H9 (cell line): ENCODE results near the gene PPM1H. TPM values are rescaled to one million over a fixed set of nuclear protein-coding genes. Genes with fewer than 3 reads are reported as not detected.

ENCODE experiments used
- DNase-seq: peaks from one replicate; pipeline ENCODE4 v3.0.0-alpha.2; 2017
- H2AFZ ChIP-seq: one replicate; pipeline ENCODE4 v1.6.1; 2013; ENCODE audit warnings: mild to moderate bottlenecking, low read length, control low read depth, moderate library complexity
- H2AK5ac ChIP-seq: 2 replicates; pipeline ENCODE4 v1.6.1; 2013; ENCODE audit warnings: low read length, control low read depth, mixed read lengths; ENCODE audit not compliant: insufficient read length
- H2BK120ac ChIP-seq: one replicate; pipeline ENCODE4 v1.6.1; 2013; ENCODE audit warnings: low read depth, mild to moderate bottlenecking, low read length, control low read depth, inconsistent platforms; ENCODE audit not compliant: poor library complexity, severe bottlenecking
- H2BK12ac ChIP-seq: 2 replicates; pipeline ENCODE4 v1.6.1; 2013; ENCODE audit warnings: low read length, control low read depth, mixed read lengths, low read depth; ENCODE audit not compliant: insufficient read length
- H2BK15ac ChIP-seq: 2 replicates; pipeline ENCODE4 v1.6.1; 2013; ENCODE audit warnings: low read depth, low read length, control low read depth
- H2BK20ac ChIP-seq: one replicate; pipeline ENCODE4 v1.6.1; 2013; ENCODE audit warnings: low read depth, mild to moderate bottlenecking, low read length, control low read depth, inconsistent platforms; ENCODE audit not compliant: poor library complexity, severe bottlenecking
- H2BK5ac ChIP-seq: 2 replicates; pipeline ENCODE4 v1.6.1; 2013; ENCODE audit warnings: low read length, control low read depth, mixed read lengths; ENCODE audit not compliant: insufficient read length
- H3K14ac ChIP-seq: 2 replicates; pipeline ENCODE4 v1.6.1; 2013; ENCODE audit warnings: low read length, control low read depth; ENCODE audit not compliant: insufficient read depth
- H3K18ac ChIP-seq: 2 replicates; pipeline ENCODE4 v1.6.1; 2013; ENCODE audit warnings: low read depth, mild to moderate bottlenecking, mixed read lengths, low read length, control low read depth; ENCODE audit not compliant: insufficient read length
- H3K23ac ChIP-seq: 2 replicates; pipeline ENCODE4 v1.6.1; 2013; ENCODE audit warnings: low read length, control low read depth, mixed read lengths, low read depth; ENCODE audit not compliant: insufficient read length
- H3K23me2 ChIP-seq: 2 replicates; pipeline ENCODE4 v1.6.1; 2013; ENCODE audit warnings: low read depth, mild to moderate bottlenecking, mixed read lengths, low read length, control low read depth; ENCODE audit not compliant: insufficient read length, poor library complexity, severe bottlenecking
- H3K27ac ChIP-seq: 2 replicates; pipeline ENCODE4 v1.5.1; 2013; ENCODE audit warnings: low read length, control low read depth, mixed read lengths, low read depth; ENCODE audit not compliant: insufficient read length
- H3K27me3 ChIP-seq: 2 replicates; pipeline ENCODE4 v1.6.1; 2013; ENCODE audit warnings: low read length, control low read depth, inconsistent platforms; ENCODE audit not compliant: insufficient read depth
- H3K4ac ChIP-seq: 2 replicates; pipeline ENCODE4 v1.6.1; 2013; ENCODE audit warnings: low read depth, mild to moderate bottlenecking, control low read depth, inconsistent platforms, low read length, moderate library complexity
- H3K4me1 ChIP-seq: 2 replicates; pipeline ENCODE4 v1.6.1; 2013; ENCODE audit warnings: low read length, control low read depth, inconsistent platforms; ENCODE audit not compliant: insufficient read depth
- H3K4me2 ChIP-seq: 2 replicates; pipeline ENCODE4 v1.6.1; 2013; ENCODE audit warnings: low read length, control low read depth, mixed read lengths; ENCODE audit not compliant: insufficient read length, insufficient read depth
- H3K56ac ChIP-seq: 2 replicates; pipeline ENCODE4 v1.6.1; 2013; ENCODE audit warnings: low read depth, mild to moderate bottlenecking, mixed read lengths, low read length, control low read depth; ENCODE audit not compliant: insufficient read length
- H3K79me1 ChIP-seq: 2 replicates; pipeline ENCODE4 v1.6.1; 2013; ENCODE audit warnings: low read depth, mild to moderate bottlenecking, moderate library complexity, low read length, control low read depth, inconsistent platforms; ENCODE audit not compliant: insufficient read depth, poor library complexity, severe bottlenecking
- H3K79me2 ChIP-seq: 2 replicates; pipeline ENCODE4 v1.6.1; 2013; ENCODE audit warnings: low read length, control low read depth, inconsistent platforms; ENCODE audit not compliant: insufficient read depth
- H3K9ac ChIP-seq: 2 replicates; pipeline ENCODE4 v1.6.1; 2013; ENCODE audit warnings: low read length, control low read depth, mixed read lengths; ENCODE audit not compliant: insufficient read length; ENCODE audit errors: extremely low read depth
- H3K9me3 ChIP-seq: one replicate; pipeline ENCODE4 v1.6.1; 2013; ENCODE audit warnings: low read depth, low read length, inconsistent platforms; ENCODE audit not compliant: control insufficient read depth
- H3T11ph ChIP-seq: one replicate; pipeline ENCODE4 v1.6.1; 2013; ENCODE audit warnings: mild to moderate bottlenecking, low read length, control low read depth, inconsistent platforms
- H4K20me1 ChIP-seq: one replicate; pipeline ENCODE4 v1.6.1; 2013; ENCODE audit not compliant: control insufficient read depth, insufficient read length, insufficient read depth
- H4K5ac ChIP-seq: 2 replicates; pipeline ENCODE4 v1.6.1; 2013; ENCODE audit warnings: low read depth, mild to moderate bottlenecking, mixed read lengths, low read length, control low read depth; ENCODE audit not compliant: insufficient read length
- H4K8ac ChIP-seq: replicated peaks from 2 replicates; pipeline ENCODE4 v1.6.1; 2013; ENCODE audit warnings: low read length, control low read depth, mixed read lengths, low read depth; ENCODE audit not compliant: insufficient read length
- H4K91ac ChIP-seq: 2 replicates; pipeline ENCODE4 v1.6.1; 2013; ENCODE audit warnings: low read depth, mild to moderate bottlenecking, moderate library complexity, mixed read lengths, low read length, control low read depth; ENCODE audit not compliant: insufficient read length
- H3K27ac Mint-ChIP-seq, 3 experiments: 2 replicates in 2 of 3; 3 replicates in 1 of 3; pipeline ENCODE4 v1.8.0; 2020 to 2021; ENCODE audit warnings: mixed read lengths in 3 of 3, mild to moderate bottlenecking in 1 of 3, moderate library complexity in 1 of 3
- H3K27me3 Mint-ChIP-seq: 2 replicates; pipeline ENCODE4 v1.8.0; 2021; ENCODE audit warnings: low read depth, mild to moderate bottlenecking, moderate library complexity, mixed read lengths
- H3K36me3 Mint-ChIP-seq, 3 experiments: 2 replicates in 2 of 3; 3 replicates in 1 of 3; pipeline ENCODE4 v1.8.0; 2020 to 2021; ENCODE audit warnings: low read depth in 3 of 3, mixed read lengths in 3 of 3; ENCODE audit not compliant: insufficient read depth in 1 of 3
- H3K4me1 Mint-ChIP-seq, 2 experiments: 2 replicates each; pipeline ENCODE4 v1.8.0; 2020; ENCODE audit warnings: mixed read lengths in 2 of 2
- H3K4me3 Mint-ChIP-seq, 2 experiments: 2 replicates in 1 of 2; 3 replicates in 1 of 2; pipeline ENCODE4 v1.8.0; 2020 to 2021; ENCODE audit warnings: mild to moderate bottlenecking in 2 of 2, mixed read lengths in 2 of 2, moderate library complexity in 1 of 2
- H3K9me3 Mint-ChIP-seq, 2 experiments: 2 replicates in 1 of 2; 3 replicates in 1 of 2; pipeline ENCODE4 v1.8.0; 2020; ENCODE audit warnings: mild to moderate bottlenecking in 2 of 2, mixed read lengths in 2 of 2, moderate library complexity in 1 of 2
- CTCF ChIP-seq: fragments of 200-600 bp; sonication (generic); conservative IDR thresholded peaks from 3 replicates; pipeline ENCODE4 v1.8.0; 2021; ENCODE audit warnings: antibody characterized with exemption, mild to moderate bottlenecking
- WGBS: extraction: QIAGEN DNeasy Blood & Tissue Kit; methylation state at CpG from one replicate; pipeline ENCODE4 v1.1.7; 2013; ENCODE audit warnings: missing lambda C conversion rate, low lambda C conversion rate, mixed read lengths; ENCODE audit not compliant: insufficient read length; ENCODE audit errors: extremely low coverage; 5-methylcytosine and 5-hydroxymethylcytosine counted together
- total RNA-seq: library from RNA; stranded (reverse); gene quantifications from 2 replicates; pipeline ENCODE4 v1.2.1, GENCODE V29; 2021

PPM1H gene
- total RNA-seq, 1 experiment from 2014 or later = 22.1 TPM

GRCh38 chr12:62731055-62731820, 203.7 kb downstream of the PPM1H start:
- Histone ChIP-seq H3T11ph (no peak overlapping the region), H4K8ac (no peak overlapping the region), H3K27me3 (no peaks in the 10 kb centered on the region), H3K23me2 (no peaks in the 10 kb centered on the region), H2BK5ac (no peak overlapping the region), H3K23ac (no peak overlapping the region), H3K14ac (no peak overlapping the region), H3K18ac (no peak overlapping the region), H2BK12ac (no peak overlapping the region), H3K9ac (no peak overlapping the region), H2BK120ac (no peak overlapping the region), H3K4ac (no peak overlapping the region), H3K4me2 (no peak overlapping the region), H2AK5ac (no peak overlapping the region), H3K4me1 (peaks cover 14% of the 10 kb centered on the region; the same call in 1 of the 2 replicates), H4K5ac (no peak overlapping the region), H2BK20ac (no peak overlapping the region), H2AFZ (no peak overlapping the region), H3K79me2 (no peaks in the 10 kb centered on the region), H3K56ac (no peak overlapping the region), H3K27ac (no peak overlapping the region), H4K91ac (no peak overlapping the region), H3K9me3 (no peaks in the 10 kb centered on the region), H3K79me1 (no peaks in the 10 kb centered on the region), H2BK15ac (no peak overlapping the region), H4K20me1 (no peaks in the 10 kb centered on the region)
- Mint-ChIP-seq H3K4me1 (peaks cover 27% of the 10 kb centered on the region in 2 experiments), H3K27ac (no peak overlapping the region), H3K9me3 (no peaks in the 10 kb centered on the region), H3K4me3 (no peak overlapping the region), H3K27me3 (no peaks in the 10 kb centered on the region), H3K36me3 (peaks cover 2 to 9% (median 7%) of the 10 kb centered on the region in 3 experiments; a peak in 4 of 7 replicates)
- no CpG with 5 or more reads among the region's 11 CpGs for WGBS
- TF ChIP-seq CTCF = no peak
- DNase-seq = no peak
